Measurements from ENCODE around the gene BEST3.

DNA sequence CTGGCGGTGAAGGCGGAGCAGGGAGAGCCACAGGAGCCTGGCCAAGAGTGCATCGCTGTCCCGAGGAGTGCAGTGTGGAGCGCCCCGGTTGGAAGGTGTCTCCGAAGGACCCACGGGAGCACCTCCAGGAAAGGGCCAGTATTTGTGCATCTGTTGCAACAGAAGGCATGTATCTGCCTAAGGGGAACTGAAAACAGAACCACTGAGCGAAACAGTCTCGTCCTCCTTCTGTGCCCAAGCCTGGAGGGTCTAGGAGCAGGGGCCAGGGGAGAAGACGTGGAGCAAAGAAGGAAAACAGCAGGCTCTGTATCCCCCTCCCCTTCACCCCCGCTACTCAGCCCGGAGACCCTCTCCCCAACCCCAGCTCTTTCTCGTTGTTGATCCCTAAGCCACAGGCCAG is 83.1 kb downstream of the BEST3 start:
- TF ChIP-seq CTCF (IDR thresholded peaks at IDR 0.05) = no peak
- no peak for TF ChIP-seq POLR2A (IDR thresholded peaks at IDR 0.05)

Data from testis (tissue), 2 donors.